ENCODE measurements around the gene DNAJC5G. TPM values are rescaled to one million over a fixed set of nuclear protein-coding genes. Genes with fewer than 3 reads are reported as not detected.

DNAJC5G gene
- total RNA-seq, 1 experiment from 2014 or later, result 0.37 TPM

DNA sequence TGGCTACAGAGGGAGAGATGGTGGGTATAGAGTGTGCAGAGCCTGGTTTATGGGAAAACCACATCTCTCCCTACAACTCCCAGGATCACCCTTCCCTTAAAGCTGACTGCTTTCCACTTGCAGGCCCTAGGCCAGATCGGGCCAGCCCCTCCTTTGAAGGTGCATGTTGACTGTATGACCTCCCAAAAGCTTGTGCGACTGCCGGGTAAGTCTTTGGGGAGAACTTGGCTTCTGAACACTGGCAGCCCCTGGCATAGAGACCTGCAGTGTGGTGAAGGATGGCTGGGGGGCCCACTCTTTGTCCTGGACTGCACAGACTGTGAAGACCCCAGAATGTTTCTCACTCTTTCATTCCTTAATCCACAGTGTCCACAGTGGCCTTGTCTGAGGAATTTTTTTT lies 38.6 kb upstream of the DNAJC5G start:
- Histone ChIP-seq H2BK20ac (ENCODE audit: low read depth, low read length, poor library complexity, severe bottlenecking) (no peak overlapping the region), H3K79me2 (ENCODE audit: insufficient read depth, low read length) (no peaks in the 10 kb centered on the region), H4K20me1 (ENCODE audit: control insufficient read depth, insufficient read depth, insufficient read length) (peaks cover 2% of the 10 kb centered on the region), H3K27ac (ENCODE audit: insufficient read length, low read depth, low read length) (no peak overlapping the region), H2BK5ac (ENCODE audit: insufficient read length, low read length) (no peak overlapping the region), H3K23me2 (ENCODE audit: insufficient read length, low read depth, low read length, poor library complexity, severe bottlenecking) (no peaks in the 10 kb centered on the region), H3T11ph (ENCODE audit: low read length) (no peak overlapping the region), H3K79me1 (ENCODE audit: insufficient read depth, low read depth, low read length, poor library complexity, severe bottlenecking) (no peaks in the 10 kb centered on the region), H2BK120ac (ENCODE audit: low read depth, low read length, poor library complexity, severe bottlenecking) (no peak overlapping the region), H2AFZ (ENCODE audit: low read length) (no peak overlapping the region), H4K5ac (ENCODE audit: insufficient read length, low read depth, low read length) (no peak overlapping the region), H3K9ac (ENCODE audit: extremely low read depth, insufficient read length, low read length) (no peak overlapping the region), H4K91ac (ENCODE audit: insufficient read length, low read depth, low read length) (no peak overlapping the region), H3K23ac (ENCODE audit: insufficient read length, low read depth, low read length) (no peak overlapping the region), H3K4me2 (ENCODE audit: insufficient read depth, insufficient read length, low read length) (no peak overlapping the region), H2AK5ac (ENCODE audit: insufficient read length, low read length) (no peak overlapping the region), H3K4me1 (ENCODE audit: insufficient read depth, low read length) (no peaks in the 10 kb centered on the region), H3K14ac (ENCODE audit: insufficient read depth, low read length) (no peak overlapping the region), H3K4ac (ENCODE audit: low read depth, low read length) (no peak overlapping the region), H3K27me3 (ENCODE audit: insufficient read depth, low read length) (no peaks in the 10 kb centered on the region), H4K8ac (replicated peaks; ENCODE audit: insufficient read length, low read depth, low read length) (no peak overlapping the region), H3K56ac (ENCODE audit: insufficient read length, low read depth, low read length) (no peak overlapping the region), H3K18ac (ENCODE audit: insufficient read length, low read depth, low read length) (no peak overlapping the region), H2BK12ac (ENCODE audit: insufficient read length, low read depth, low read length) (no peak overlapping the region), H2BK15ac (ENCODE audit: low read depth, low read length) (no peak overlapping the region), H3K9me3 (ENCODE audit: control insufficient read depth, low read depth, low read length) (no peaks in the 10 kb centered on the region)
- Mint-ChIP-seq H3K4me1 (no peaks in the 10 kb centered on the region), H3K9me3 (no peaks in the 10 kb centered on the region), H3K36me3 (ENCODE audit: insufficient read depth in 1 of 3, low read depth in 3 of 3) (peaks cover 70 to 100% (median 99%) of the 10 kb centered on the region in 3 experiments), H3K27ac (no peak overlapping the region; a peak in 1 of 7 replicates), H3K4me3 (no peak overlapping the region), H3K27me3 (ENCODE audit: low read depth) (no peaks in the 10 kb centered on the region)
- DNase-seq, result no peak
- TF ChIP-seq, protein P1, sequence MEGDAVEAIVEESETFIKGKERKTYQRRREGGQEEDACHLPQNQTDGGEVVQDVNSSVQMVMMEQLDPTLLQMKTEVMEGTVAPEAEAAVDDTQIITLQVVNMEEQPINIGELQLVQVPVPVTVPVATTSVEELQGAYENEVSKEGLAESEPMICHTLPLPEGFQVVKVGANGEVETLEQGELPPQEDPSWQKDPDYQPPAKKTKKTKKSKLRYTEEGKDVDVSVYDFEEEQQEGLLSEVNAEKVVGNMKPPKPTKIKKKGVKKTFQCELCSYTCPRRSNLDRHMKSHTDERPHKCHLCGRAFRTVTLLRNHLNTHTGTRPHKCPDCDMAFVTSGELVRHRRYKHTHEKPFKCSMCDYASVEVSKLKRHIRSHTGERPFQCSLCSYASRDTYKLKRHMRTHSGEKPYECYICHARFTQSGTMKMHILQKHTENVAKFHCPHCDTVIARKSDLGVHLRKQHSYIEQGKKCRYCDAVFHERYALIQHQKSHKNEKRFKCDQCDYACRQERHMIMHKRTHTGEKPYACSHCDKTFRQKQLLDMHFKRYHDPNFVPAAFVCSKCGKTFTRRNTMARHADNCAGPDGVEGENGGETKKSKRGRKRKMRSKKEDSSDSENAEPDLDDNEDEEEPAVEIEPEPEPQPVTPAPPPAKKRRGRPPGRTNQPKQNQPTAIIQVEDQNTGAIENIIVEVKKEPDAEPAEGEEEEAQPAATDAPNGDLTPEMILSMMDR (conservative IDR thresholded peaks at IDR 0.05), result no peak
- WGBS (ENCODE audit: extremely low coverage, insufficient read length, low lambda C conversion rate), result no CpG with 5 or more reads among the region's 3 CpGs
